ENCODE results near the gene EFR3B. TPM values are rescaled to one million over a fixed set of nuclear protein-coding genes. Genes with fewer than 3 reads are reported as not detected.

EFR3B gene
- total and polyA plus RNA-seq, 7 donors, result 0.59 to 12.7 (median 1.7) TPM

- DNase-seq, result no peak
- H3K4me1 ChIP-seq, result peaks cover under 1% of the 10 kb centered on the region
- no peaks in the 10 kb centered on the region for H3K9me3 ChIP-seq
- no peak overlapping the region for H3K27ac ChIP-seq
- 83 to 93% (median 90%) methylated on average over 5 of the region's 5 CpGs for WGBS, 3 donors
- intact Hi-C loops (cut with DNase I), result no loop called here
- H3K27me3 ChIP-seq (ENCODE audit: insufficient read depth in 3 of 3, low read length in 2 of 3), result peaks cover 0 to 20% (median 2%) of the 10 kb centered on the region in 3 donors
- TF ChIP-seq CTCF (IDR thresholded peaks at IDR 0.05), result no peak
- H3K36me3 ChIP-seq (ENCODE audit: insufficient read depth in 1 of 2, low read depth in 1 of 2), result no peaks in the 10 kb centered on the region
- ATAC-seq, result no peak
- H3K4me3 ChIP-seq, result no peak overlapping the region
Observed at GRCh38 chr2:25173719-25174118, 131.8 kb downstream of the EFR3B start.

DNA sequence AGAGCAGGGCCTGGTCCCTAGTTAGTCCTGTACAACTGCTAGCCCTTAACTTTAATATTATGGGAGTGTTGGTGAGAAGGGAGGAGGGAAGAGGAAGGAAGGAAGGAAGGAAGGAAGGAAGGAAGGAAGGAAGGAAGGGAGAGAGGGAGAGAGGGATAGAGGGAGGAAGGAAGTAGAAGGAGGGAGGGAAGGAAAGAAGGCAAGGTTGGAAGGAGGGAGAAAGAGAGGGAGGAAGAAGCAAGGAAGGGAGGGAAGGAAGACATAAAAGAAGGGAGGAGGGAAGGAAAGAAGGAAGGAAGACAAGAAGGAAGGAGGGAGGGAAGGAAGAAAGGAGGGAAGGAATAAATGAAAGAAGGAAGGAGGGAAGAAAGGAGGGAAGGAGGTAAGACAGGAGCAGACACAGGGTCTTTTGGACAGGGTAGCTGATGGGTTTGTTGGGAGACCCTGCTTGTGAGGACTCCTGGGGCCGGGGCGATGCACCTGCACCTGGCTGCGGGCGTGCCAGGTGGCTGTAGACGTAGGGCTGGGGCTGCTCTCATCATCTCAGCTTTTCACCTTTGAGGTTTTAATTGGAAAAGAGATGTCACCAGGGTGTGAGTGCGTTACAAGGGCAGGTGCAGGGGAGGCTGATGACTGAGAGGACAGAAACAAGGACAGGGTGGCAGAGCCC, 132.5 kb downstream of the EFR3B start:
- intact Hi-C loops (cut with DNase I), result no loop called here
- no peak overlapping the region for H3K4me3 ChIP-seq
- DNase-seq, result no peak
- H3K27ac ChIP-seq, result no peak overlapping the region
- no peaks in the 10 kb centered on the region for H3K36me3 ChIP-seq (ENCODE audit: insufficient read depth in 1 of 2, low read depth in 1 of 2)
- 86 to 95% (median 89%) methylated on average over 6 of the region's 6 CpGs for WGBS, 3 donors
- H3K9me3 ChIP-seq, result no peaks in the 10 kb centered on the region
- H3K27me3 ChIP-seq (ENCODE audit: insufficient read depth in 3 of 3, low read length in 2 of 3), result peaks cover 0 to 14% (median 2%) of the 10 kb centered on the region in 3 donors
- no peaks in the 10 kb centered on the region for H3K4me1 ChIP-seq
- TF ChIP-seq CTCF (IDR thresholded peaks at IDR 0.05), result no peak
- ATAC-seq, result no peak

DNA sequence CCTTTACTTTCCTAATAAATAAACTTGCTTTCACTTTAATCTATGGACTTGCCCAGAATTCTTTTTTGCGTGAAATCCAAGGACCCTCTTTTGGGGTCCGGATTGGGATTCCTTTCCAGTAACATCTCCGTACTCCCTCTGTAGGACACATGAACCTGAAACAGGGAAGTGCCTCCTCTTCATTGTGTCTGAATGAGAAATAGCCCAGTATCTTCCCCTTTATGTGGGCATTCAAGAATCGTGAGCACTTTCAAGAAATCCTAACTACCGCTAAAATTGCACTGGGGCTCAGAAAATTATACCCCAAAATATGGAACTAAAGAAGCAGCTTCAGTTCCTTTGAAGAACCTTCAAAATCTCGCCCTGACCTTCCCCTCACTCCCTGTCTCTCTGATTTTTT, 134.3 kb downstream of the EFR3B start:
- no peak for ATAC-seq
- 82 to 89% (median 84%) methylated on average over 6 of the region's 6 CpGs for WGBS, 3 donors
- no peak for DNase-seq
- no peak overlapping the region for H3K4me3 ChIP-seq
- intact Hi-C loops (cut with DNase I), result no loop called here
- no peaks in the 10 kb centered on the region for H3K4me1 ChIP-seq
- H3K27ac ChIP-seq, result no peak overlapping the region
- H3K9me3 ChIP-seq, result no peaks in the 10 kb centered on the region
- H3K27me3 ChIP-seq (ENCODE audit: insufficient read depth in 3 of 3, low read length in 2 of 3), result no peaks in the 10 kb centered on the region
- TF ChIP-seq CTCF (IDR thresholded peaks at IDR 0.05), result no peak
- no peaks in the 10 kb centered on the region for H3K36me3 ChIP-seq (ENCODE audit: insufficient read depth in 1 of 2, low read depth in 1 of 2)

- H3K36me3 ChIP-seq (ENCODE audit: insufficient read depth in 1 of 2, low read depth in 1 of 2), result no peaks in the 10 kb centered on the region
- intact Hi-C loops (cut with DNase I), result no loop called here
- DNase-seq (no peak), ATAC-seq (no peak)
- no peak overlapping the region for H3K27ac ChIP-seq
- no peaks in the 10 kb centered on the region for H3K27me3 ChIP-seq (ENCODE audit: insufficient read depth in 3 of 3, low read length in 2 of 3)
- no peaks in the 10 kb centered on the region for H3K9me3 ChIP-seq
- WGBS, 3 donors, result 69 to 93% (median 81%) methylated on average over 5 of the region's 5 CpGs
- no peaks in the 10 kb centered on the region for H3K4me1 ChIP-seq
- no peak overlapping the region for H3K4me3 ChIP-seq
- no peak for TF ChIP-seq CTCF (IDR thresholded peaks at IDR 0.05)
Observed at GRCh38 chr2:25176541-25177181, 134.8 kb downstream of the EFR3B start.
